MCF 10A (cell line): Measurements from ENCODE around the gene AK9. TPM values are rescaled to one million over a fixed set of nuclear protein-coding genes. Genes with fewer than 3 reads are reported as not detected.
"Not testable (repeated sequence)": the region's sequence is repeated elsewhere in the genome, so short reads cannot be mapped to it uniquely, and the experiment has no call there.

Experiments
- BruUV-seq: library from RNA; stranded (reverse); fragments of 400-500 nt; replicated peaks from 2 replicates; lab custom pipeline; 2021; lab: Mats Ljungman, UMichigan
- CTCF ChIA-PET: fragments of 300-600 bp; sonication (Branson Sonifier 250); formaldehyde crosslinking; extraction: SDS; loops from one replicate; lab custom pipeline; 2021; ENCODE audit warnings: antibody characterized with exemption, inconsistent platforms; lab: Yijun Ruan, JAX
- POLR2A ChIA-PET: fragments of 300-600, 350-650 bp; sonication (Branson Sonifier 250); formaldehyde crosslinking; extraction: SDS; loops from one replicate; lab custom pipeline; 2020; ENCODE audit warnings: antibody characterized with exemption, inconsistent platforms; lab: Yijun Ruan, JAX
- DNase-seq: peaks from one replicate; pipeline ENCODE4 v3.0.0-alpha.2; 2018; ENCODE audit not compliant: unreplicated experiment
- H3K27ac Mint-ChIP-seq: one replicate; pipeline ENCODE4 v1.8.0; 2022; ENCODE audit warnings: mild to moderate bottlenecking, low read depth, mixed read lengths; ENCODE audit not compliant: unreplicated experiment
- H3K27me3 Mint-ChIP-seq: one replicate; pipeline ENCODE4 v1.8.0; 2022; ENCODE audit warnings: mixed read lengths; ENCODE audit not compliant: insufficient read depth, unreplicated experiment
- H3K36me3 Mint-ChIP-seq: one replicate; pipeline ENCODE4 v1.8.0; 2022; ENCODE audit warnings: mild to moderate bottlenecking, moderate library complexity, mixed read lengths; ENCODE audit not compliant: insufficient read depth, unreplicated experiment
- H3K4me1 Mint-ChIP-seq: one replicate; pipeline ENCODE4 v1.8.0; 2022; ENCODE audit warnings: mixed read lengths; ENCODE audit not compliant: insufficient read depth, unreplicated experiment
- H3K4me3 Mint-ChIP-seq: one replicate; pipeline ENCODE4 v1.8.0; 2022; ENCODE audit warnings: mild to moderate bottlenecking, moderate library complexity, mixed read lengths; ENCODE audit not compliant: unreplicated experiment
- H3K9me3 Mint-ChIP-seq: one replicate; pipeline ENCODE4 v1.8.0; 2022; ENCODE audit warnings: mixed read lengths; ENCODE audit not compliant: unreplicated experiment
- CTCF ChIP-seq: fragments of 200-600 bp; IDR thresholded peaks from one replicate; pipeline ENCODE4 v1.8.0; 2022; ENCODE audit warnings: antibody characterized with exemption, mild to moderate bottlenecking; ENCODE audit not compliant: unreplicated experiment
- intact Hi-C: fragments of 100-400 bp; cut with micrococcal nuclease; formaldehyde crosslinking; loops from 2 replicates; pipeline ENCODE4 v1.14.1; 2022
- total RNA-seq: library from RNA; stranded (reverse); gene quantifications from 2 replicates; pipeline ENCODE4 v1.2.3, GENCODE V29; 2022

Gene AK9
- total RNA-seq, 1 experiment from 2014 or later = 4.7 TPM

GRCh38 chr6:109738667-109739066 is 47.7 kb upstream of the AK9 start:
- Mint-ChIP-seq H3K36me3 (peaks cover 16% of the 10 kb centered on the region), H3K9me3 (peaks cover 6% of the 10 kb centered on the region), H3K4me1 (no peaks in the 10 kb centered on the region), H3K4me3 (no peak overlapping the region), H3K27me3 (no peaks in the 10 kb centered on the region), H3K27ac (no peak overlapping the region)
- DNase-seq = no peak
- no peak for TF ChIP-seq CTCF
- no TSS peak for BruUV-seq
- ChIA-PET CTCF (no interaction called here), POLR2A (no interaction called here)
- intact Hi-C loops = no loop called here

GRCh38 chr6:109738255-109738654 is 47.3 kb upstream of the AK9 start:
- Mint-ChIP-seq H3K4me3 (no peak overlapping the region), H3K36me3 (peaks cover 16% of the 10 kb centered on the region), H3K4me1 (no peaks in the 10 kb centered on the region), H3K27ac (no peak overlapping the region), H3K27me3 (no peaks in the 10 kb centered on the region), H3K9me3 (peaks cover 6% of the 10 kb centered on the region)
- ChIA-PET POLR2A (no interaction called here), CTCF (no interaction called here)
- BruUV-seq = no TSS peak
- intact Hi-C loops = no loop called here
- no peak for DNase-seq
- no peak for TF ChIP-seq CTCF

- Mint-ChIP-seq H3K27me3 (no peaks in the 10 kb centered on the region), H3K27ac (no peak overlapping the region), H3K4me3 (no peak overlapping the region), H3K4me1 (no peaks in the 10 kb centered on the region), H3K9me3 (peaks cover 6% of the 10 kb centered on the region), H3K36me3 (peaks cover 16% of the 10 kb centered on the region)
- no peak for TF ChIP-seq CTCF
- DNase-seq = no peak
- ChIA-PET POLR2A (no interaction called here), CTCF (interaction anchor here (0.9 kb wide), 1 partner anchor 208 kb away, joined by 3 read pairs; no protein-coding TSS in a partner anchor)
- intact Hi-C loops = no loop called here
- BruUV-seq = no TSS peak
These were observed 45.4 kb upstream of the AK9 start for GRCh38 chr6:109736273-109737025.

- H3K27me3 Mint-ChIP-seq, intact Hi-C loops, BruUV-seq, DNase-seq, H3K36me3 Mint-ChIP-seq, H3K27ac Mint-ChIP-seq, H3K4me1 Mint-ChIP-seq, H3K9me3 Mint-ChIP-seq, H3K4me3 Mint-ChIP-seq: not testable (repeated sequence)
- ChIA-PET CTCF (interaction anchor here (1.0 to 1.7 kb wide), 2 partner anchors 314 to 315 kb away, joined by 3 to 4 read pairs; no protein-coding TSS in a partner anchor), POLR2A (interaction anchor here (0.6 kb wide), 1 partner anchor 10 kb away, joined by 3 read pairs; no protein-coding TSS in a partner anchor)
These were observed 34.2 kb upstream of the AK9 start for GRCh38 chr6:109725250-109725649.
